LHCN-M2 (cell line): ENCODE data around the gene GDPD1. TPM values are rescaled to one million over a fixed set of nuclear protein-coding genes. Genes with fewer than 3 reads are reported as not detected.

Experiments used
- DNase-seq: peaks from one replicate; pipeline ENCODE4 v3.0.0-alpha.2; 2012; ENCODE audit warnings: low read depth
- total RNA-seq: library from RNA; depleted of rRNA; stranded (reverse); fragments of >200 nt; gene quantifications from 2 replicates; pipeline ENCODE4 v1.2.3, GENCODE V29; 2014; rRNA removed

GDPD1 gene
- total RNA-seq, 1 experiment from 2014 or later = not detected

DNA sequence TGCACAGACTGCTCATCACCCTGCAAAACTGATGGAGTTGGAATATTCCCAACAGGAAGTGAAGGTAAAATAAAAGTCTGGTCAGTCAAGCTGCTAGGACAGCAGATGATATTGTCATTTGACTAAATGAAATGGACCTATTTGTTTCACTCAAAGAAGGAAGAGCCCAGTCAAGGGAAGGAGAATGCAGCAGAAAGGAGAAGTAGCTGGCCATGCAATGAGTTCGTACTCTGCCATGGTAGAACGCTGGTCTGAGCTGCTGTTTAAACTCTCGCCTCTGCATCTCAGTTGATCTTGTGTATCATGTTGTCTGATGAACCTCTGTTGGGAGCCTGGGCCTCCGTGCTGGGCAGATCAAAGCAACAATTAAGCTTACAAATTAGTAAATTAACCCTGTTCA lies 95.6 kb downstream of the GDPD1 start:
- DNase-seq = no peak

Other genes with a start within 250 kb of the GDPD1 start
- gene TRIM37, start 113.6 kb upstream of the GDPD1 start, total RNA-seq = 33.5 and 40.4 TPM in 2 replicates
- 102 and 109 TPM in 2 replicates for gene SKA2, start 65.3 kb upstream of the GDPD1 start, total RNA-seq
- gene PRR11, start 64.8 kb upstream of the GDPD1 start, total RNA-seq = 26.7 and 35.2 TPM in 2 replicates
- gene SMG8, start 10.5 kb upstream of the GDPD1 start, total RNA-seq = 16.1 and 20.8 TPM in 2 replicates
- 1.1 and 3.5 TPM in 2 replicates for gene YPEL2, start 111.1 kb downstream of the GDPD1 start, total RNA-seq